ENCODE data around the gene ATP6AP2.
A peak's percentile ranks its signal among the peaks of the same experiment; 100 is the strongest.

The ATP6AP2 gene

DNA sequence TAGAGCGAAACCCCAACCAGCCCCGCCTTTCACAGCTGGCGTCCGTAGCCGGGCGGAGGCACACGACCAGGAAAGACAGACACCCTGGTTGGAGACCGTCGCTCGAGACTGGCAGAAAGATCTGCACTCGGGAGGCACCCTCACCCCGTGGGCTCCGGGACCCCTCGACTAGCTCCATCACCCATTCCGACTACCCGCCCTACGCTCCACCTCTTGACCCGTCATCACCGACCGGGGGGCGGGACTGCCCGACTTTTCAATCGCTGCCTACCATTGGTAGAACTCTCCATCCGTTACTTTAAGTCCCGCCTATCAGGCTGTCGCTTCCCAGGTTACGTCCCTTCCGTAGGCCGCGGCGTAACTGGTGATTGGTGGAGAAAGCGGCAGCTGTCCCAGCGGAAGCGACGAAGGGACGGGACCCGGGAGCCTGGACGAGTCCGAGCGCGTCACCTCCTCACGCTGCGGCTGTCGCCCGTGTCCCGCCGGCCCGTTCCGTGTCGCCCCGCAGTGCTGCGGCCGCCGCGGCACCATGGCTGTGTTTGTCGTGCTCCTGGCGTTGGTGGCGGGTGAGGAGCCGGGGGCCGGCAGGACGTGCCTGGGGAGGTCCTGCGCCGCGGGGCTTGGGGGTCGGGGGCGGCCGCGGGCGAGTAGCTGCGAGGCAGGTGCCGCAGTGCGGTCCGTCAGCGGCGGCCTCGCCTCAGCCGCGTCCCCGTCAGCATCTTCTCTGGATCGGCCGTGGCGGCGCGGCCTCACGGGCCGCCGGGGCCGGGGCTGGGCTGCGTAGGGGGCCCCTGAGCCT lies at the start of gene ATP6AP2:
Gene ATP6AP2 (plus strand): TSS at position 434 of the 799 bp plus-strand sequence. CDS start 96 bp downstream, at position 530.
- Mint-ChIP-seq H3K4me1 (peaks cover 27% of the 10 kb centered on the region), H3K9me3 (no peaks in the 10 kb centered on the region), H3K36me3 (peaks cover 2% of the 10 kb centered on the region), H3K27ac (peak within 1 kb of the TSS; percentile 90), H3K27me3 (no peaks in the 10 kb centered on the region), H3K4me3 (peak within 1 kb of the TSS; percentile 87)
- CTCF ChIA-PET, result interaction anchor here (0.8 to 0.9 kb wide), 3 partner anchors 8 to 37 kb away, joined by 3 to 4 read pairs (median 3); no protein-coding TSS in a partner anchor
- peak; percentile 93 for DNase-seq

GRCh38 chrX:40531056-40531826 lies 49.5 kb upstream of the ATP6AP2 start:
- H3K4me3 Mint-ChIP-seq, result no peak overlapping the region
- no peaks in the 10 kb centered on the region for H3K9me3 Mint-ChIP-seq
- no peak overlapping the region for H3K27ac Mint-ChIP-seq
- CTCF ChIA-PET, result interaction anchor here (0.6 kb wide), 1 partner anchor 20 kb away, joined by 3 read pairs; no protein-coding TSS in a partner anchor
- no peaks in the 10 kb centered on the region for H3K4me1 Mint-ChIP-seq
- H3K27me3 Mint-ChIP-seq, result no peaks in the 10 kb centered on the region
- DNase-seq, result no peak
- H3K36me3 Mint-ChIP-seq, result no peaks in the 10 kb centered on the region

DNA sequence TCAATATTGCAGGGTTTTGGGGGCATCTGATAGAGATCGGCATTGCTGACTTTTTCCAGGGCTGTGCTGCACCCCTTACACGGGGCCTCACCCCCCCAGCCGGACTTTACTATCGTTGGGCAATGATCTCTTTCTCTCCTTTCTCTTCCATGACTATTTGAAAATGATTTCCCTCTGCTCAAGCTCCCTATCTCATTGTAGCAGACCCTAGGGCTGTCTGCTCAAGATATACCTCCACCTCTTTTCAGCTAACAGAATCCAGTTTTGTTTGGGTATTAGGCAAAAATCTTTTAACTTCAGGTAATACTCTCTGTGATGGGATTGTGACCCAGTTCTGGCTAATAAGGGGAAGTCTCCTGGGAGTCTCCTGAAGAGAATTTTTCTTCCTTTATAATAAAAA lies 43.5 kb upstream of the ATP6AP2 start:
- Mint-ChIP-seq H3K36me3 (no peaks in the 10 kb centered on the region), H3K4me1 (peaks cover 19% of the 10 kb centered on the region), H3K9me3 (no peaks in the 10 kb centered on the region), H3K4me3 (no peak overlapping the region), H3K27me3 (peaks cover 20% of the 10 kb centered on the region), H3K27ac (no peak overlapping the region)
- CTCF ChIA-PET, result no interaction called here
- DNase-seq, result no peak

DNA sequence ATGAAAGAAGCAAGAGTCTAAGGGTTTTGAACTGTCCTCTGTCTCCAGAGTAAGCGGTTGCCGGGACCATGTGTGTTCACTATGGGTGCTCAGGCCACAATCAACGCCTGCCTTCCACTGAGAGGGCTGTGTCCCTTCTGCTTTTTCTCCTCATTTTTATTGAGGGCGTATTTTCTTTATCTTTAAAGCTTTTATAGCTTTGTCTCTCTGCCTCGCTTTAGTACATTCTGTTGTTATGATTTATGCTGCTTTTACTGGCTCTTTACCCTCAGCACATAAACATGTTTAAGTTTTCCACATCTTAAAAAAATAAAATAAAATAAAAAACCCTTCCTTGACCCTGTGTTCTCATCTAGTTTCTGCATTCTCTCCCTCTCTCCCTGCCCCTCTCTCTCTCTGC lies 42.4 kb upstream of the ATP6AP2 start:
- no peak overlapping the region for H3K27ac Mint-ChIP-seq
- H3K4me1 Mint-ChIP-seq, result peaks cover 19% of the 10 kb centered on the region
- H3K4me3 Mint-ChIP-seq, result no peak overlapping the region
- H3K9me3 Mint-ChIP-seq, result no peaks in the 10 kb centered on the region
- CTCF ChIA-PET, result interaction anchor here (0.9 to 2.6 kb wide), 4 partner anchors 97 to 275 kb away, joined by 3 to 15 read pairs (median 3); no protein-coding TSS in a partner anchor
- no peaks in the 10 kb centered on the region for H3K36me3 Mint-ChIP-seq
- no peak for DNase-seq
- peaks cover 20% of the 10 kb centered on the region for H3K27me3 Mint-ChIP-seq

- peak; percentile 83 for DNase-seq
- no peak overlapping the region for H3K27ac Mint-ChIP-seq
- H3K9me3 Mint-ChIP-seq, result no peaks in the 10 kb centered on the region
- CTCF ChIA-PET, result interaction anchor here (0.6 to 2.6 kb wide), 10 partner anchors 8 to 274 kb away, joined by 3 to 15 read pairs (median 3); no protein-coding TSS in a partner anchor
- peaks cover 20% of the 10 kb centered on the region for H3K27me3 Mint-ChIP-seq
- no peak overlapping the region for H3K4me3 Mint-ChIP-seq
- H3K4me1 Mint-ChIP-seq, result peaks cover 26% of the 10 kb centered on the region
- H3K36me3 Mint-ChIP-seq, result no peaks in the 10 kb centered on the region
Measured at GRCh38 chrX:40539214-40540142, 41.3 kb upstream of the ATP6AP2 start.

DNA sequence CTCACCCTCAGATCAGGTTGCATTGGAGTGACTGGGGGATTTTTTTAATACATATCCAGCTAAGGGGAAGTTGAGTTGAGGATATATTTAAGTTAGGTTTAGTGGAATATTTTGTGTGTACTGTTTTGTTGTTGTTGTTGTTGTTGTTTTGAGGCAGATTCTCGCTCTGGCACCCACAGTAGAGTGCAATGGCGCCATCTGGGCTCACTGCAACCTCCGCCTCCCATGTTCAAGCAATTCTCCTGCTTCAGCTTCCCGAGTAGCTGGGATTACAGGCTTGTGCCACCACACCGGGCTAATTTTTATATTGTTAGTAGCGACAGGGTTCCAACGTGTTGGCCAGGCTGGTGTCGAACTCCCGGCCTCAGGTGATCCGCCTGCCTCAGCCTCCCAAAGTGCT lies 38.6 kb upstream of the ATP6AP2 start:
- H3K27ac Mint-ChIP-seq, result no peak overlapping the region
- H3K4me1 Mint-ChIP-seq, result peaks cover 26% of the 10 kb centered on the region
- no peak for DNase-seq
- CTCF ChIA-PET, result interaction anchor here (0.8 kb wide), 1 partner anchor 252 kb away, joined by 3 read pairs; no protein-coding TSS in a partner anchor
- peaks cover 20% of the 10 kb centered on the region for H3K27me3 Mint-ChIP-seq
- no peaks in the 10 kb centered on the region for H3K36me3 Mint-ChIP-seq
- H3K4me3 Mint-ChIP-seq, result no peak overlapping the region
- no peaks in the 10 kb centered on the region for H3K9me3 Mint-ChIP-seq

- DNase-seq, result no peak
- Mint-ChIP-seq H3K4me3 (no peak overlapping the region), H3K27me3 (peaks cover 19% of the 10 kb centered on the region), H3K36me3 (no peaks in the 10 kb centered on the region), H3K9me3 (no peaks in the 10 kb centered on the region), H3K4me1 (peaks cover 26% of the 10 kb centered on the region), H3K27ac (no peak overlapping the region)
- CTCF ChIA-PET, result interaction anchor here (1.3 to 2.6 kb wide), 6 partner anchors 31 to 251 kb away, joined by 3 to 17 read pairs (median 7); partner anchors contain the start of gene CXorf38
Measured at GRCh38 chrX:40542972-40543371, 37.8 kb upstream of the ATP6AP2 start.

GRCh38 chrX:40543661-40544328 lies 37.0 kb upstream of the ATP6AP2 start:
- Mint-ChIP-seq H3K9me3 (no peaks in the 10 kb centered on the region), H3K27me3 (peaks cover 13% of the 10 kb centered on the region), H3K4me3 (no peak overlapping the region), H3K4me1 (peaks cover 23% of the 10 kb centered on the region), H3K27ac (no peak overlapping the region), H3K36me3 (no peaks in the 10 kb centered on the region)
- CTCF ChIA-PET, result interaction anchor here (0.6 to 2.6 kb wide), 20 partner anchors 10 to 709 kb away, joined by 3 to 17 read pairs (median 4); partner anchors contain the start of genes ATP6AP2 and CXorf38
- DNase-seq, result no peak

DNA sequence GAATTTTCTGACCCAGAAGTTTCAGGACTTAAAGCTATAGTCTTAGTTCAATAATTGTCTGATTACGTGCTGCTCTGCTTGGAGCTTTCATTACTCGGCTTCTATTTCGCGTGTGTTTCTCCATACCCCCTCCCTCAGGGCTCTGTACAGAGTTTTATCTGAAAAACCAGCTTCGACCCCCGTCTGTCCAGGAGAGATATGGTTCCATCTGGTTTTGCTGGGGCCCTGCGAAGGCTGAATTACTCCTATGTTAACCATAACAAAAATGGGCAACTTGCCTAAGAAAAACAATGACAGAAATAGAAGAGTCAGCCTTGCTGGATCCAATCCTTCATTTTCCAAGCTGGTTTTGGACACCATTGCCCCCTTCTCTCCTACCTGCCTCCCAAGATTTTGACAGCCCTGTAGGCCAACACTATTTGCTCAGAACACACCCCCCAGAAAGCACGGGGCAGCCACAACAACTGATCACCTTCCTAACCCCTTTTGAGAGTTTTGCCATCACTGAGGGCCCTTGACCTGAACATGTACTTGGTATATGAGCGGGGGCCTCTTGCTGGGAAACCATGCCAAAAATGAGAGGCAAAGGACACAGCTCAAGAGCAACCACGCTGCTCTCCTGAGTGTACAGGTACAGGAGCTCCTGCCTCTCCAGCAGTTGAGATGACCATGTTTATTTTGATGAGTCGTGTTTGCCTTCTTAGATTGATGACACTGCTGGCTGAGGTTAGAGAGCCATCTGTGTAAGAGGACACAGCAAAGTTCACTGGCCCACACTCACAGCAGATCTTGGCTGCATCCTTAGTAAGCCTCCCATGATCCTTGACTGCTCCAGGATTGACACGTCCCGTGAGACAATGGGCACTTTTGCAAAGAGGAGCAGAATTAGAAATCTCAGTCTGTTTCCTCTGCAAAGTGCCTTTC lies 36.2 kb upstream of the ATP6AP2 start:
- Mint-ChIP-seq H3K27me3 (peaks cover 8% of the 10 kb centered on the region), H3K9me3 (no peaks in the 10 kb centered on the region), H3K4me1 (peaks cover 15% of the 10 kb centered on the region), H3K36me3 (no peaks in the 10 kb centered on the region), H3K27ac (no peak overlapping the region), H3K4me3 (no peak overlapping the region)
- no peak for DNase-seq
- CTCF ChIA-PET, result interaction anchor here (0.6 to 2.6 kb wide), 22 partner anchors 11 to 708 kb away, joined by 3 to 17 read pairs (median 3); partner anchors contain the start of genes ATP6AP2 and CXorf38

- no peak overlapping the region for H3K4me3 Mint-ChIP-seq
- H3K36me3 Mint-ChIP-seq, result no peaks in the 10 kb centered on the region
- no peak for DNase-seq
- no peaks in the 10 kb centered on the region for H3K9me3 Mint-ChIP-seq
- CTCF ChIA-PET, result interaction anchor here (1.5 kb wide), 1 partner anchor 248 kb away, joined by 5 read pairs; no protein-coding TSS in a partner anchor
- H3K27me3 Mint-ChIP-seq, result no peaks in the 10 kb centered on the region
- H3K27ac Mint-ChIP-seq, result no peak overlapping the region
- peaks cover 6% of the 10 kb centered on the region for H3K4me1 Mint-ChIP-seq
Measured at GRCh38 chrX:40546870-40547269, 33.9 kb upstream of the ATP6AP2 start.

DNA sequence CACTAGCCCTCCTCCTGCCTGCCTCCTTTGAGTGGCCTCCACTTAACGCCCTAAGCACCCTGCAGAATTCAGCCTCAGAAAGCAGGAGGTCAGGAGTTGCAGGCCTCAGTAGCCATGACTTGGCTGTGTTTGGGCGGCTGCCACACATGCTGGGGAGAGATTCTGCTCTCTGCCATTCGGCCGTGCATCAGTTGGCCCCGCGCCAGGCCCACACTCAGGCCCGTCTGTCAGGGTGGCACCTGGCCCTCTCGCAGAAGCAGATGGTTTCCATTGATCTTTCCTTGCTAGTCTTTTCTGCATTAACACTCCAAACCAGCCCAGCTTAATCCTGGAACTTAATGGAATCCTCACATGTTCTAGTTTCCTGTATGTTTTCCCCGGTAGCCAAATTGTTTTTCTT lies 30.7 kb upstream of the ATP6AP2 start:
- CTCF ChIA-PET, result interaction anchor here (1.0 kb wide), 1 partner anchor 11 kb away, joined by 3 read pairs; no protein-coding TSS in a partner anchor
- no peaks in the 10 kb centered on the region for H3K9me3 Mint-ChIP-seq
- H3K27me3 Mint-ChIP-seq, result no peaks in the 10 kb centered on the region
- H3K36me3 Mint-ChIP-seq, result no peaks in the 10 kb centered on the region
- DNase-seq, result no peak
- no peak overlapping the region for H3K27ac Mint-ChIP-seq
- no peaks in the 10 kb centered on the region for H3K4me1 Mint-ChIP-seq
- no peak overlapping the region for H3K4me3 Mint-ChIP-seq

DNA sequence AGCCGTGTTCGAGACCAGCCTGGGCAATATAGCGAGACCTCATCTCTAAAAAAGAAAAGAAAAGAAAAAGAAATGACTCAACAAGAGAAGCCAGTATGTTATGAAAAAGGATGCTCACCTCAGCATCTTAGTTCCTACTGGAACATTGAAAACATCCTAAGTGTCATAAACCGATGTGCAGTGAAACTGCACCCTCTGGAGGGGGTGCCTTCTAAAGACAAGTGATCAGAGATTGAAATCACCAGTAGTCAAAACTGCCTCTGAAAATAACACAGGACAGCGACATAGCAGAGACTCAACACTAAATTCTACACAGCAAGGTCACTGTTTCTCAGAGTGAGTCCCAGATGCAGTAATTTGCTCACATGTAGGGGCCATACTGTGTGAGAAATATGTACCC lies 28.0 kb upstream of the ATP6AP2 start:
- Mint-ChIP-seq H3K36me3 (no peaks in the 10 kb centered on the region), H3K4me3 (no peak overlapping the region), H3K27me3 (peaks cover 3% of the 10 kb centered on the region), H3K9me3 (no peaks in the 10 kb centered on the region), H3K27ac (no peak overlapping the region), H3K4me1 (no peaks in the 10 kb centered on the region)
- CTCF ChIA-PET, result no interaction called here
- no peak for DNase-seq

All from activated naive CD4-positive, alpha-beta T cell treated with anti-CD3 and anti-CD28 coated beads, Interleukin-2, amount 10 ng/mL, durations not matched to agents 7 days and 5 days (primary cell).